AG09309 (cell line): ENCODE measurements around the gene TRH.

Experiments
- DNase-seq: peaks from one replicate; pipeline ENCODE4 v3.0.0-alpha.2; 2010; ENCODE audit warnings: low read depth
- H3K4me3 ChIP-seq: 2 replicates; pipeline ENCODE4 v1.5.1; 2011; ENCODE audit warnings: mild to moderate bottlenecking, low read depth, low read length, moderate library complexity; ENCODE audit not compliant: control insufficient read depth
- TF ChIP-seq, protein P1 (sequence below): IDR thresholded peaks from 2 replicates; pipeline ENCODE4 v1.5.1; 2011; ENCODE audit warnings: mild to moderate bottlenecking, low read depth, low read length, inconsistent platforms; ENCODE audit not compliant: insufficient read depth, control insufficient read depth; ENCODE audit errors: missing control alignments

The TRH gene

DNA sequence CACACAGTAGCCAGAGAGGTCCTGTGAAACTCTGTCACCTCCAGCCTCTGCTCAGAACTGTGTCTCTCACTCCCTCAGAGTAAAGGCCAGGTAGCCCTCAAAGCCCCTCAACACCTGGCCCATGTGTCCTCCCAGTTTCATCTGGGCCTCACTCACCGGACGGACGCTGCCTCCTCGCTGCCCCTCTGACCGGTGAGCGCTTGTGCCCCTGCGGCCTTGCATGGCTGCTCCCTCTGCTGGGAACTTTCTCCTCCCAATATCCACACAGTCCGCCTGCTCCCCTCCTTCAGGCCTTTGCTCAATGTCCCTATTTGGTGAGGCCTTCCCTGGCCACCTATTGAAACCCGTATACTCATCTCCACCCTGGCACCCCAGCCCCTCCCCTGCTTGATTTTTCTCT is 36.8 kb upstream of the TRH start:
- TF ChIP-seq, protein P1, sequence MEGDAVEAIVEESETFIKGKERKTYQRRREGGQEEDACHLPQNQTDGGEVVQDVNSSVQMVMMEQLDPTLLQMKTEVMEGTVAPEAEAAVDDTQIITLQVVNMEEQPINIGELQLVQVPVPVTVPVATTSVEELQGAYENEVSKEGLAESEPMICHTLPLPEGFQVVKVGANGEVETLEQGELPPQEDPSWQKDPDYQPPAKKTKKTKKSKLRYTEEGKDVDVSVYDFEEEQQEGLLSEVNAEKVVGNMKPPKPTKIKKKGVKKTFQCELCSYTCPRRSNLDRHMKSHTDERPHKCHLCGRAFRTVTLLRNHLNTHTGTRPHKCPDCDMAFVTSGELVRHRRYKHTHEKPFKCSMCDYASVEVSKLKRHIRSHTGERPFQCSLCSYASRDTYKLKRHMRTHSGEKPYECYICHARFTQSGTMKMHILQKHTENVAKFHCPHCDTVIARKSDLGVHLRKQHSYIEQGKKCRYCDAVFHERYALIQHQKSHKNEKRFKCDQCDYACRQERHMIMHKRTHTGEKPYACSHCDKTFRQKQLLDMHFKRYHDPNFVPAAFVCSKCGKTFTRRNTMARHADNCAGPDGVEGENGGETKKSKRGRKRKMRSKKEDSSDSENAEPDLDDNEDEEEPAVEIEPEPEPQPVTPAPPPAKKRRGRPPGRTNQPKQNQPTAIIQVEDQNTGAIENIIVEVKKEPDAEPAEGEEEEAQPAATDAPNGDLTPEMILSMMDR, result no peak
- H3K4me3 ChIP-seq, result no peak overlapping the region
- no peak for DNase-seq

DNA sequence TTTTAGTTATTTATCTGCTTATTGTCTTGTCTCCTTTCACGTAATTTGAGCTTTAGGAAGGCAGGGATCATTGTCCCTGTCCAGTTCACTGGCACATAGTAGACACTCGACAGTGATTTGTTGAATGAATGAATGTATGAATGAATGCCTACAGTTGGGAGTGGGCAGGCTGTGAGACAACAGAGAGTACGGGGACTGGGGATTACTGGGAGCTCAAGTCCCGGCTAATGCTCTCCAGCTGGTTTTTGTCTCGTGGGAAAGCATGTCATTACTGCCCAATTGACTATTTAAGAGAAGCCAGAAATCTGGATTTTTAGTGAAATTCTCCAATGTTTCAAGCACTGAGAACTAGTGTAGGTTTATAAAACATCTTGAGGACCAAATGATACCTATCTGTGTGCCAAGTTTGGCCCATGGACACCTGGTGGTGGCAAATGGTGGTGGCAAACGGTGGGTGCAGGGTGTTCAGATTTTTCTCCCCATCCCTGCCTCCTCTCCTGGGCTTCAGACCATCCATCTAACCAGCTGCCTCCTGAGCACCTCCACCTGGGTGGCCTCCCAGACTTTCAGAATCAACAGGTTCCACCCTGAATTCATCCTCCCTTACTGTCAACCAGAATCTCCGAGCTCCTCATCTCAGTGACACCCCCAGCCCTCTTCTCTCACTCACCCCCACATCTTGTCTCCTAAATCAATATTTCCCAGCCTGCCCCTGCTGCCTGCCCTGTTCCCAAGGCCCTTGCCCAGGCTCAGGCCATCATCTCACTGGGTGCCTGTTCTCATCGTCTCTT is 36.2 kb upstream of the TRH start:
- no peak overlapping the region for H3K4me3 ChIP-seq
- TF ChIP-seq, protein P1, result no peak
- no peak for DNase-seq

DNA sequence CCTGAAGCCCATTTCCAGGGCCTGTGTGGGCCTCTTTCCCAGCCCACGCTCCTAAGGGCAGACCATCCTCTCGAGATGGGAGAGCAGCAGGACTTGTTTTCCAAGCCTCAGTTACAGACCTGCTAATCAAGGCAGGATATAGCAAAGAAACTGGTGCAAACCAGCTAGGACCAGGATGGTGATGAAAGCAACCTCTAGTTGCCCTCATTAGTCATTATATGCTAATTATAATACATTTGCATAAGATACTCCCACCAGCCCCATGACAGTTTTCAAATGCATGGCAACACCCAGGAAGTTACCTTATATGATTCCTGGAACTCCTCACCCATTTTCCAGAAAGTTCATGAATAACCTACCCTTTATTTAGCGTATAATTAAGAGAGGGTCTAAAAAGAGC is 34.4 kb upstream of the TRH start:
- DNase-seq, result no peak
- TF ChIP-seq, protein P1, result no peak
- no peak overlapping the region for H3K4me3 ChIP-seq

DNA sequence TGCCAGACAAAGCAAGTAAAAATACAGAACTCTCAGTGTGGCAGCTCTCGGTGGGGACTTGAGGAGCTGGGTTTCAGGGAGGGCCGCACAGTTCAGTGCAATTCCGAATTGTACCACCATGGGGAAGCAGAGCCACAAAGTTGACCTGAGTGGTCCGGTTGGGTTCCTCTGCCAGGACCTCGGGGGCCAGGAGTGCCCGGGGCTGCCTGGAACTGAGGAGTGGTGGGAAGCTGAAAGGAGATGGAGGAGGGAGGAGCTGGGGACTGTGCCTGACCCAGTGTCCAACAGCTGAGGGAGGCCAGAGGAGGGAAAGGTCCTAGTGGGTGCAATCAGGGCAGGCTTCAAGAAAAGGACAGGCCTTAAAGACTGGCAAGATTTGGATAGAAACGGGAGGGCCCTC is 32.2 kb upstream of the TRH start:
- H3K4me3 ChIP-seq, result no peak overlapping the region
- no peak for DNase-seq
- TF ChIP-seq, protein P1, result peak; percentile 85

DNA sequence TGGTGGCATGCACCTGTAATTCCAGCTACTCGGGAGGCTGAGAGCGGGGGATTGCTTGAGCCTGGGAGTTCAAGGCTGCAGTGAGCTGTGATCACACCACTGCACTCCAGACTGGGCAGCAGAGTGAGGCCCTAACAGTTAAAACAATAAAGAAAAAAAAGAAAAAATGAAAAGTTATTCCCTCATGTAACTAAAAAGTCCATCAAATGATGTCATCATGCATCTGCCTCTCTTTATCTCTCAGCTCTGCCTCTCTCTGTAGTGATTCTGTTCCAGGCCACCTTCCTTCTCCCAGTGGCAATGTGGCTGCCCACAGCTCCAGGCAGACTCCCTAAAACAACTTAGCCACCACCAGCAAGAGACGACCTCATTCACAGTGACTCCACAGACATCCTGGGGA is 31.5 kb upstream of the TRH start:
- H3K4me3 ChIP-seq, result no peak overlapping the region
- no peak for DNase-seq
- TF ChIP-seq, protein P1, result no peak

DNA sequence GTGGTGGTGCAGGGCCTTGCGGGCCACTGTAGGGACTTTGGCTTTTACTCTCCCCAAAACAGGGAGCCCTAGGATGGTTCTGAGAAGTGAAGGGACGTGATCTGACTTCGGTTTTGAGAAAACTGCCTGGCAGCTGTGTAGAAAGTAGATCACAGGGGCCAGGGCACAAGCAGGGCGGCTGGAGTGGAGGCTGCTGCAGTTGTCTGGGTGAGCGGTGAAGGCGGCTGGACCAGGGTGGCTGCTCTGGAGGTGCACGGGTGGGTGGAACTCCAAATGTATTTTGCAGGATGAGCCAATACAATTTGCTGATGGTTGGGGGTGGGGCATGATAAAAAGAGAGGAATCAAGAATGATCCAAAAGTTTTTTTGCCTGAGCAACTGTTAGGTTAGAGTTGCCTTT is 29.8 kb upstream of the TRH start:
- H3K4me3 ChIP-seq, result no peak overlapping the region
- no peak for DNase-seq
- TF ChIP-seq, protein P1, result no peak
